OCI-LY3 (cell line): ENCODE data around the gene PDE4C.
A peak's percentile ranks its signal among the peaks of the same experiment; 100 is the strongest.

ENCODE experiments used
- H2AFZ ChIP-seq: fragments of 200-600, 300-600 bp; shearing (Covaris generic); 2 replicates; pipeline ENCODE4 v1.6.0; 2014; ENCODE audit warnings: antibody characterized with exemption, low read depth, low read length
- H3K27ac ChIP-seq: fragments of 200-600, 300-600 bp; sonication (generic); 2 replicates; pipeline ENCODE4 v1.5.1; 2014; ENCODE audit warnings: mild to moderate bottlenecking, low read length, moderate library complexity, mixed read lengths
- H3K27me3 ChIP-seq: fragments of 200-600, 300-600 bp; sonication (generic); 2 replicates; pipeline ENCODE4 v1.6.1; 2014; ENCODE audit warnings: low read depth, low read length, mixed read lengths
- H3K36me3 ChIP-seq: fragments of 200-600, 300-600 bp; sonication (generic); replicated peaks from 2 replicates; pipeline ENCODE3; 2014; ENCODE audit warnings: low read depth, low read length, mixed read lengths
- H3K4me1 ChIP-seq: fragments of 300-600, 200-600 bp; sonication (generic); 2 replicates; pipeline ENCODE4 v1.6.1; 2014; ENCODE audit warnings: low read length, mixed read lengths
- H3K4me2 ChIP-seq: fragments of 200-600, 300-600 bp; sonication (generic); 2 replicates; pipeline ENCODE4 v1.6.1; 2014; ENCODE audit warnings: low read length, mixed read lengths
- H3K4me3 ChIP-seq: fragments of 300-600, 200-600 bp; sonication (generic); 2 replicates; pipeline ENCODE4 v1.5.1; 2014; ENCODE audit warnings: antibody characterized with exemption, mild to moderate bottlenecking, low read length, moderate library complexity
- H3K79me2 ChIP-seq: fragments of 300-600, 200-600 bp; shearing (Covaris generic); 2 replicates; pipeline ENCODE4 v1.6.1; 2014; ENCODE audit warnings: mild to moderate bottlenecking, low read length, mixed read lengths
- H3K9ac ChIP-seq: fragments of 300-600, 200-600 bp; shearing (Covaris generic); 2 replicates; pipeline ENCODE4 v1.6.0; 2014; ENCODE audit warnings: mild to moderate bottlenecking, low read length, moderate library complexity
- H3K9me3 ChIP-seq: fragments of 200-600, 300-600 bp; shearing (Covaris generic); 2 replicates; pipeline ENCODE4 v1.6.1; 2014; ENCODE audit warnings: low read length, mixed read lengths; ENCODE audit not compliant: insufficient read depth
- H4K20me1 ChIP-seq: fragments of 200-600, 300-600 bp; sonication (generic); 2 replicates; pipeline ENCODE4 v1.6.1; 2016; ENCODE audit warnings: low read length, mixed read lengths; ENCODE audit not compliant: insufficient read depth
- CTCF ChIP-seq: fragments of 200-600, 300-600 bp; sonication (generic); IDR thresholded peaks from 2 replicates; pipeline ENCODE4 v1.5.1; 2014; ENCODE audit warnings: antibody characterized with exemption, low read length, low read depth
- EZH2phosphoT487 ChIP-seq: fragments of 200-600 bp; shearing (Covaris generic); IDR thresholded peaks from 2 replicates; pipeline ENCODE4 v1.6.1; 2018; ENCODE audit warnings: antibody characterized with exemption, mixed run types, low read depth

The PDE4C gene

DNA sequence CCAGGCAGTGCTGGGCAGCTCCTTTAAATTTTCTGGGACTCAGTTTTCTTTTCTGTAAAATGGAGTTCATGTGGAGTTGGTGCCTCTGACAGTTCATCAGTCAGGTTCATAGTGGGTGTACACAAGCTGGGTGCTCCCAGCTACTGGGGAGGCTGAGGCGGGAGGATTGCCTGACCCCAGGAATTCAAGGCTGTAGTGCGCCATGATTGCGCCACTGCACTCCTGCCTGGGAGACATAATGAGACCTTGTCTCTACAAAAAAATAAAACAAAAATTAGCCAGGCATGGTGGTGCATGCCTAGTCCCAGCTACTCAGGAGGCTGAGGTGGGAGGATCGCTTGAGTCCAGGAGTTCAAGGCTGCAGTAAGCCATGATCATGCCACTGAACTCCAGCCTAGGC lies 26.9 kb upstream of the PDE4C start:
- H3K79me2 ChIP-seq, result no peaks in the 10 kb centered on the region
- no peaks in the 10 kb centered on the region for H3K9me3 ChIP-seq
- TF ChIP-seq CTCF (no peak), EZH2phosphoT487 (no peak)
- H4K20me1 ChIP-seq, result no peaks in the 10 kb centered on the region
- no peak overlapping the region for H2AFZ ChIP-seq
- peaks cover 8% of the 10 kb centered on the region; the same call in 1 of the 2 replicates for H3K27me3 ChIP-seq
- no peak overlapping the region for H3K4me2 ChIP-seq
- H3K4me3 ChIP-seq, result no peak overlapping the region
- no peak overlapping the region for H3K9ac ChIP-seq
- peaks cover 28% of the 10 kb centered on the region for H3K4me1 ChIP-seq
- no peaks in the 10 kb centered on the region for H3K36me3 ChIP-seq
- H3K27ac ChIP-seq, result no peak overlapping the region

DNA sequence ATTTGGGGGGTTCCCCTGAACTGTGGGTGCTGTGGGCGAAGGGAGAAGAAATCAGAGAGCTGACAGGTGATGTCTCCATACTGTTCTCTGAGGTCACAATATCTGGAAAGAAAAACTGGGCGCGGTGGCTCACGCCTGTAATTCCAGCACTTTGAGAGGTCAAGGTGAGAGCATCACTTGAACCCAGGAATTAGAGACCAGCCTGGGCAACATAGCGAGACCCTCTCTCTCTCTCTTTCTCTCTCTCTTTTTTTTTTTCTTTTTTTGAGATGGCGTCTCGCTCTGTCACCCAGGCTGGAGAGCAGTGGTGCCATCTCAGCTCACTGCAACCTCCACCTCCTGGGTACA lies 26.1 kb upstream of the PDE4C start:
- Histone ChIP-seq H3K9me3 (no peaks in the 10 kb centered on the region), H3K4me3 (no peak overlapping the region), H3K9ac (no peak overlapping the region), H3K4me1 (peaks cover 28% of the 10 kb centered on the region), H3K27me3 (peaks cover 8% of the 10 kb centered on the region; the same call in 1 of the 2 replicates), H2AFZ (no peak overlapping the region), H3K4me2 (peak overlapping the region; percentile 36; the same call in 1 of the 2 replicates), H3K79me2 (no peaks in the 10 kb centered on the region), H3K27ac (no peak overlapping the region), H3K36me3 (no peaks in the 10 kb centered on the region), H4K20me1 (no peaks in the 10 kb centered on the region)
- TF ChIP-seq CTCF, result no peak

GRCh38 chr19:18251587-18252369 lies 25.5 kb upstream of the PDE4C start:
- H3K4me3 ChIP-seq, result no peak overlapping the region; the same call in 1 of the 2 replicates
- H3K4me2 ChIP-seq, result peak overlapping the region; percentile 36
- no peaks in the 10 kb centered on the region for H3K36me3 ChIP-seq
- no peaks in the 10 kb centered on the region for H3K79me2 ChIP-seq
- no peaks in the 10 kb centered on the region for H3K9me3 ChIP-seq
- peaks cover 28% of the 10 kb centered on the region for H3K4me1 ChIP-seq
- no peak overlapping the region for H3K27ac ChIP-seq
- H3K9ac ChIP-seq, result no peak overlapping the region
- peaks cover 8% of the 10 kb centered on the region; the same call in 1 of the 2 replicates for H3K27me3 ChIP-seq
- H4K20me1 ChIP-seq, result no peaks in the 10 kb centered on the region
- peak; percentile 98 for TF ChIP-seq CTCF
- no peak for TF ChIP-seq EZH2phosphoT487
- H2AFZ ChIP-seq, result peak overlapping the region; percentile 82; the same call in 1 of the 2 replicates

- Histone ChIP-seq H3K27me3 (peaks cover 5% of the 10 kb centered on the region; the same call in 1 of the 2 replicates), H4K20me1 (no peaks in the 10 kb centered on the region), H3K4me3 (no peak overlapping the region), H3K27ac (no peak overlapping the region), H3K79me2 (no peaks in the 10 kb centered on the region), H3K4me2 (no peak overlapping the region), H2AFZ (no peak overlapping the region), H3K4me1 (peaks cover 21% of the 10 kb centered on the region), H3K36me3 (no peaks in the 10 kb centered on the region), H3K9me3 (no peaks in the 10 kb centered on the region), H3K9ac (no peak overlapping the region)
- TF ChIP-seq EZH2phosphoT487 (no peak), CTCF (no peak)
Measured at GRCh38 chr19:18249834-18250233, 23.6 kb upstream of the PDE4C start.
